Amniotic stem cell (primary cell): ENCODE measurements around the gene FAXDC2.
A peak's percentile ranks its signal among the peaks of the same experiment; 100 is the strongest.
"Not testable (repeated sequence)": the region's sequence is repeated elsewhere in the genome, so short reads cannot be mapped to it uniquely, and the experiment has no call there.

Experiments used
- DNase-seq: peaks from one replicate; lab custom pipeline; 2025; lab: John Stamatoyannopoulos, UW

Gene FAXDC2

GRCh38 chr5:154830596-154830995, 19.8 kb downstream of the FAXDC2 start:
- no peak for DNase-seq

DNA sequence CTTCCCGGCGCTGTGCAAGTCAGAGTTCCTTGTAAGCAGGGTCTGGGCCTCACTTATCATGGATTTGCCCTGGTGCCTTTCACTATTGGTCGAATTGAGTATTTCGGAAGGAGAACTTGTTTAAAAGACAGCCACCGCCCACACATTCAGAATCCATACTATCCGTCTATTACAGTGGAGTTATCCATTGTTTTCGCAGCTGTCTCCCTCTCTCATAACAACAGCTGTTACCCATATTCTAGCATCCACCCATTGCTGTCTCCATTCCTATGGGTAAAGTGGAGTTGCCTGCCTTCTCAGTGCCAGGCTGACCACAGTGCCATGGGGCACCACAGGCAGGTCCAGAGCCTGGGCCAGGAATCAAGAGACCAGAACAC, 20.2 kb downstream of the FAXDC2 start:
- no peak for DNase-seq

- DNase-seq: no peak
Observed at GRCh38 chr5:154829589-154830218, 20.7 kb downstream of the FAXDC2 start.

DNA sequence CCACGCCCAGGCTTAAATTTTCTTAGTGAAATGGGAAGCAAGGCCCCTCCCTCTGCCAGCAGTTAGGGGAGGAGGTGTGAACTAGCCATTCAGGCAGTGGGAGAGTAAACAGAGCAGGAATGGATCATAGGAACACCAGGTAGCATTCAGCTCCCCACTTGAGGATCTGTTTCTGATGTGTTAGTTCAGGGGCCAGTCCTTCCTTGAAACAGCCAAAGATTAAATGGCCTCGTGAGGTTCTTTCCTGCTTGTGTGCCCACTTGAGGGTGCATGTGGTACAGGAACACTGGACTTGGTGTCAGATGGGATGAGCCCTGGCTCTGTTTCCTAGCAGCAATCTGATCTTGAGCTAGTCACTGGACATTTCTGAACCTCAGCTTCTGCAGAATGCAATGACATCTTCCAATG, 21.2 kb downstream of the FAXDC2 start:
- no peak for DNase-seq

- DNase-seq: no peak
Observed at GRCh38 chr5:154824070-154824469, 26.3 kb downstream of the FAXDC2 start.

- no peak for DNase-seq
Observed at GRCh38 chr5:154823605-154824004, 26.8 kb downstream of the FAXDC2 start.

DNA sequence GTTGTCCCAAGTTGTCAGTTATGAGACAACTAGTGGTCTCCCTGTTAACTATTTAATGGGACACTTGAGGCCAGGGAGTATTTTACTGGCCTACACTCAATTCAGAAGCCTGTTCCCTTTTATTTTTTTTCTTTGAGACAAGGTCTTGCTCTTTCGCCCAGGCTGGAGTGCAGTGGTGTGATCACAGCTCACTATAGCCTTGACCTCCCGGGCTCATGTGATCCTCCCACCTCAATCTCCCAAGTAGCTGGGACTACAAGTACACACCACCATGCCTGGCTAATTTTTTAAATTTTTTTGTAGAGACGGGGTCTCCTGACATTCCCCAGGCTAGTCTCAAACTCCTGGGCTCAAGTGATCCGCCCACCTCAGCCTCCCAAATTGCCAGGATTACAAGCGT, 27.5 kb downstream of the FAXDC2 start:
- DNase-seq: not testable (repeated sequence)

DNA sequence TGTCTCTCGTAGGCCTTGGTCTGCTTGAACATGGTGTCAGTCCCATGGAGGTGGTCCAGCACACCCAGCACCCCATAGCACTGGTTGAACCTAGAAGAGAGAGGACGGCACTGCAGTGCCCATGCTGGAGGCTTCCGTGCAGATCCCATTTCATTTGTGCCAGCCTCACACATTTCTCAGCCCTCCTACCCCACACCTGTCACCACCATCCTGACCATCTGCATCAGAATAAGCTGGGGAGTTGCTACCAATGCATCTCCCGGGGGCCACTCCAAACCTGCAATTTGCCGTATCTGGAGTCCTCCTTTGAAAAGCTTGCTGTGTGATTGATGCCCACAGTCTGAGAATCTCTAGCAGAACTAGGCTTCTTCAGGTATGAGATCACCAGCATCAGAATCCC, 30.0 kb downstream of the FAXDC2 start:
- no peak for DNase-seq

DNA sequence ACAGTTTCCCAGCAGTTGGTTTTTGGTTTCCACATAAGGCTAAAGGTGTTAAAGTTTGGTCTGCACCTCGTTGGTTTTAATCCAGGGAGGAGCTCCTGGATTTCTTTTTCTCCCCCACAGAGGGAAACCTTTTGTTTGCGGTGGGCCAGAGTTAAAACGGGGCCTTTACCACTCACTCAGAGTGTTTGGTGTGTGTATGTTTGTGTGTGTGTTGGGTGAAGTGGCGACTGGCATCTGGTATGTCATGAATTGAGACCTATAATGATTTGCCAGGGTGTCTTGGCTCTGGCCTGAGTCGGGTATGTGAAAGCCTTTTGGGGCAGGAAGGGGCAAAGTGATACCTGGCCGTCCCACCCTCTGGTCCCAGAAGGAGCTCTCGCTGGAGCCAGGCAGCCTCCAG, 30.9 kb downstream of the FAXDC2 start:
- no peak for DNase-seq

- no peak for DNase-seq
Observed at GRCh38 chr5:154818471-154819116, 31.8 kb downstream of the FAXDC2 start.

- DNase-seq: no peak
Observed at GRCh38 chr5:154817815-154818214, 32.6 kb downstream of the FAXDC2 start.

DNA sequence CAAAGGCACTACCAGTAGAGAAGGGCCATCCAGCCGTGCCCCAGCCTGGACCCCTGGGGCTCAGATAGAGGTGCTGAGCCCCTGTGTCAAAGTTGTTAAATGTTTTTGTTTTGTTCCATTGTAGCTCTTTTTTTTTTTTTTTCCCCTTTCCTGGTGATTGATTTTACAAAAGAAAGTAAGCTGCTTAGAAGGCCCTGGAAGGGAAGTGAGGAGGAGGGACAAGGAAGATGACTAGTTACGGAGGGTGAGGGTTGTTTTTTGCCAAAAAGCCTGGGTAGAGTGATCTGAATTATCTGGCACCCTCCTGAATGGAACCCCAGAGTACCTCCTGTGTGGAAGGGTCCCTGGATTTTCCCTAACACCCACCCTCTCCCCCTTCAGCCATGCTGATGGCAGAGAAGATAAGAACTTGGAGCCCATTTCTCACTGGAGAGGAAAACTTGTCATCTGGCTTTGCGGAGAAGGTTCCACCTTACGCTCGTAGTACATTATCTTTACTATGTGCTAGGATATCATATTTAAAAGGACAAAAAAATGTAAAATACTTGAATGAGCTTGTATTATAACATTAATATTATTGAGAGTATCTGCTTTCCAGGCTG, 33.4 kb downstream of the FAXDC2 start:
- no peak for DNase-seq

- DNase-seq: no peak
Observed at GRCh38 chr5:154815684-154816247, 34.6 kb downstream of the FAXDC2 start.

DNA sequence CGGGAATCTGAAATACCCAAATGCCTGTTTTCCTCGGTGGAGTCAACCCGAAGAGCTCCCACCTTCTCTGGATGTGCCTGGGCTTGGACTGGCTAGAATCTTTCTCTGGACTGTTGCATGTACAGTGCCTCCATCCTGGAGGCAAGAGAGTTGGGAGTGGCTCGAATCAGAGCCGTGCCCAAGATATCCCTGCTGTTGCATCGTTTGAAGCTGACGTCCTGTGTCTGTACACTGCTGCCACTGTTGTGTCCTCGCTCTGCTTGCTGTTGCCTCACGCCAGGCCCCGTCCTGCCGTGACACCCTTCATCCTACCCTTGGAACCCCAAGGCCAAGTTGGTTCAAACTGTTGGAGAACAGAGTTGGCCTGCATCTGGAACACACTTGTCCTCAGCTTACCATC, 35.4 kb downstream of the FAXDC2 start:
- DNase-seq: no peak

- DNase-seq: no peak
Observed at GRCh38 chr5:154813736-154814135, 36.7 kb downstream of the FAXDC2 start.

DNA sequence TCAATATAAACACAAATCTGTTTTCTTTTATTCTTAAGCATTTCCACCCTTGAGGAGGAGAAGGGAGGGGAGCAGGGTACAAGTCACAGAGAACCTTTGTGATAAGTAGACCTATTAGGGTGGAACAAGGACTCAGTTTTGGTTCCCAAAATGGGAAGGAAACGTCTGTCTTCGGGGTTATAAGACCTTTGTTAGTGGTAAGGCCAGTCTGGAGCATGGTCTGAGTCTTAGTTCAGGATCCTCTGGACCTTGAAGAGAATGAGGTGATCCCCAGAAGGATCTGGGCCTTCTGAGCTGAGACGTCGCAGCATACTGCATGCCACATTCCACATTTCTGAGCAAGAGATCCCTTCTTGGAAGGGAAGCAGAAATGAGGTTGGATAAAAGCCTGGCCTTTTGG, 37.2 kb downstream of the FAXDC2 start:
- no peak for DNase-seq

GRCh38 chr5:154811653-154812465, 38.5 kb downstream of the FAXDC2 start:
- peak; percentile 33 for DNase-seq

- DNase-seq: no peak
Observed at GRCh38 chr5:154811239-154811638, 39.2 kb downstream of the FAXDC2 start.

DNA sequence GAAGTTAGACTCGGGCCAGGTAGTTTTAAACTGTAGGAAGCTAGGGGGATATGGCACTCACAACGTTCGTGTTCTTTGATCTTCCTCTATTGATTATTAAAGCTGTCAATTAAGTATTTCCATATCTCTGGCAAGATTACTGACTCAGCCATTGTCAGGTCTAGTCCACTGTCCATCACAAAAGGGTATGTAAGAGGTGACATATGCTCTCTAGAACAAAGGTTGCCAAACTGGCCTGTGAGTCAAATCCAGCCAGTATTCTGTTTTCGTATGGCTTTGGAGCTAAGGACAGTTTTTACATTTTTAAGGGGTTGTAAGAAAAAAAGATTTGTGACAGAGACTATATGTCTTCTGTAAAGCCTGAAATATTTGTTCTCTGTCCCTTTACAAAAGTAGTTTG, 44.2 kb downstream of the FAXDC2 start:
- DNase-seq: no peak

DNA sequence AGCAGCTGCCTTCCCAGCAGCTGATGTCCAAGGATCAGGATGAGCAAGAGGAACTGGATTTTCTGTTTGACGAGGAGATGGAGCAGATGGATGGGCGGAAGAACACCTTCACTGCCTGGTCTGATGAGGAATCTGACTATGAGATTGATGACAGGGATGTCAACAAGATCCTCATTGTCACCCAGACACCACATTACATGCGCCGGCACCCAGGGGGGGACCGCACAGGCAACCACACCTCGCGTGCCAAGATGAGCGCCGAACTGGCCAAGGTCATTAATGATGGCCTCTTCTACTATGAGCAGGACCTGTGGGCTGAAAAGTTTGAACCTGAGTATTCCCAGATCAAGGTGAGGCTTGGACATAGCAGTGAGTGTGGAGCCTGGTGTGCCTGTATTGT, 48.4 kb downstream of the FAXDC2 start:
- no peak for DNase-seq

DNA sequence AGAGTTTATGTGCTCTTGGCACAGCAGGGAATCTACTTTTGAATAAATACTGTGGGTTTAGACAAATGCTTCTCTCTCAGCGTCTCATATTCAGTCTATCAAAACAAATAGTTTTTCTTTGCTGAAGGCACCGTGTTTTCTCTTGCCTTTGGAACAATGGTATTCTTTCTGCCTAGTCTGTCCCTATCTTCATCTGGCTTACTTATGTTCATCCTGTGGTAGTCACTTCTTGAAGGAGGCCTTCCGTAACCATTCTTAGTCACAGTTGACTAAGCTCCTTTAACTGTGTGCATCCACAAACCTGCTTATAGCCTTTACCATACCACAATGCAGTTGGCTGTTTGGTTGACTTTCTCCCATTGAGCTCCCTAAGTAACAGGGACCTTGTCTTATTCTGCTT, 49.3 kb downstream of the FAXDC2 start:
- DNase-seq: no peak

DNA sequence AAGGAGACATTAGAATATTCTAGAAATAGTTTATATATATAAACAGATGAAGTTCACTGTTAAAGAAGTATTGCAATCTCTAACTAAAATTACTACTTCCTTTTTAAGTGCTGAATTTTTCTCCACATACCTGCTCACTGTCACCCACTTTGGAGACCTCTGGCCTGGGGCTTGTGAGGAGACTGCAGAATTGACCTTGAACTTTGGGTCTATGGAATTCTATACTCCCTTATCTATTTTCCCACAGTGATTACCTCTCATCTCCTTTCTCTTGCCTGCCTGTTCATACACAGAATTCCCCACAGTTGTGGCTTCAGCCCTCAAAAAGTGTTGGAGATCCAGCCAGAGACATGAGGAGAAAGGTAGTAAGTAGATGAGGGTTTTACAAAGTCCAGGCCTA, 49.8 kb downstream of the FAXDC2 start:
- no peak for DNase-seq

GRCh38 chr5:154797762-154798161, 52.6 kb downstream of the FAXDC2 start:
- no peak for DNase-seq
